HEK293 (cell line): ENCODE results near the gene DAPP1.

Source experiments
- CTCF ChIA-PET: fragments of 350-600 bp; formaldehyde crosslinking; extraction: SDS; loops from one replicate; lab custom pipeline; 2021; ENCODE audit warnings: antibody characterized with exemption; lab: Yijun Ruan, JAX
- POLR2A ChIA-PET: fragments of 300-600 bp; formaldehyde crosslinking; extraction: SDS; loops from one replicate; lab custom pipeline; 2020; ENCODE audit warnings: antibody characterized with exemption, inconsistent platforms; lab: Yijun Ruan, JAX
- H3K27ac ChIP-seq: fragments of 200-500 bp; sonication (Bioruptor generic); 2 replicates; pipeline ENCODE4 v1.5.1; 2014; ENCODE audit warnings: low read depth, low read length, control low read depth, inconsistent platforms; ENCODE audit errors: extremely low read depth
- H3K36me3 ChIP-seq, 2 experiments: fragments of 200-500 bp in 1 of 2; sonication (Bioruptor generic) in 1 of 2; 1 replicate in 1 of 2; 2 replicates in 1 of 2; pipeline ENCODE4 v1.5.1; 2014 to 2017; ENCODE audit warnings: inconsistent platforms in 2 of 2, low read length in 2 of 2; ENCODE audit not compliant: control insufficient read depth in 2 of 2, insufficient read depth in 1 of 2
- H3K4me1 ChIP-seq: fragments of 200-500 bp; sonication (Bioruptor generic); 2 replicates; pipeline ENCODE4 v1.5.1; 2014; ENCODE audit warnings: mild to moderate bottlenecking, low read length, inconsistent platforms; ENCODE audit not compliant: control insufficient read depth, insufficient read depth
- H3K4me3 ChIP-seq: 2 replicates; pipeline ENCODE4 v1.5.1; 2011; ENCODE audit warnings: low read depth, mild to moderate bottlenecking, control low read depth, low read length, moderate library complexity
- H3K9me3 ChIP-seq: fragments of 200-500 bp; sonication (Bioruptor generic); 2 replicates; pipeline ENCODE4 v1.5.1; 2014; ENCODE audit warnings: low read depth, low read length, inconsistent platforms; ENCODE audit not compliant: control insufficient read depth, insufficient read depth
- FEZF1 ChIP-seq: fragments of 450-650 bp; formaldehyde crosslinking; IDR thresholded peaks from 2 replicates; pipeline ENCODE4 v1.5.1; 2016; ENCODE audit warnings: missing biosample characterization, missing genetic modification characterization
- MYNN ChIP-seq: fragments of 450-650 bp; formaldehyde crosslinking; IDR thresholded peaks from 2 replicates; pipeline ENCODE4 v1.5.1; 2016; ENCODE audit warnings: missing biosample characterization, missing genetic modification characterization, borderline replicate concordance
- OVOL3 ChIP-seq: fragments of 450-650 bp; formaldehyde crosslinking; IDR thresholded peaks from 2 replicates; pipeline ENCODE4 v1.5.1; 2016; ENCODE audit warnings: missing biosample characterization, missing genetic modification characterization
- PRDM10 ChIP-seq: fragments of 450-650 bp; formaldehyde crosslinking; IDR thresholded peaks from 2 replicates; pipeline ENCODE4 v1.5.1; 2016; ENCODE audit warnings: missing biosample characterization, missing genetic modification characterization
- SALL2 ChIP-seq: fragments of 450-650 bp; formaldehyde crosslinking; IDR thresholded peaks from 2 replicates; pipeline ENCODE4 v1.5.0; 2017; ENCODE audit warnings: missing biosample characterization, mild to moderate bottlenecking, missing genetic modification characterization, borderline replicate concordance
- TRIM28 ChIP-seq: IDR thresholded peaks from 2 replicates; pipeline ENCODE4 v1.6.1; 2011; ENCODE audit warnings: low read length, control low read depth, borderline replicate concordance
- TSHZ1 ChIP-seq: fragments of 450-650 bp; formaldehyde crosslinking; IDR thresholded peaks from 2 replicates; pipeline ENCODE4 v1.5.1; 2016; ENCODE audit warnings: missing biosample characterization, missing genetic modification characterization, borderline replicate concordance
- ZBTB20 ChIP-seq: fragments of 450-650 bp; formaldehyde crosslinking; IDR thresholded peaks from 2 replicates; pipeline ENCODE4 v1.5.1; 2016; ENCODE audit warnings: missing biosample characterization, missing genetic modification characterization
- ZBTB44 ChIP-seq: fragments of 450-650 bp; IDR thresholded peaks from 2 replicates; pipeline ENCODE4 v1.5.1; 2018; ENCODE audit warnings: missing biosample characterization, mild to moderate bottlenecking, missing genetic modification characterization
- ZNF10 ChIP-seq: fragments of 450-650 bp; formaldehyde crosslinking; IDR thresholded peaks from 2 replicates; pipeline ENCODE4 v1.5.1; 2017; ENCODE audit warnings: missing biosample characterization, missing genetic modification characterization
- ZNF148 ChIP-seq: fragments of 450-650 bp; formaldehyde crosslinking; IDR thresholded peaks from 2 replicates; pipeline ENCODE4 v1.5.0; 2017; ENCODE audit warnings: missing biosample characterization, missing genetic modification characterization, borderline replicate concordance
- ZNF16 ChIP-seq: fragments of 450-650 bp; formaldehyde crosslinking; IDR thresholded peaks from 2 replicates; pipeline ENCODE4 v1.5.1; 2016; ENCODE audit warnings: low read depth, missing biosample characterization, missing genetic modification characterization
- ZNF398 ChIP-seq: fragments of 450-650 bp; formaldehyde crosslinking; IDR thresholded peaks from 2 replicates; pipeline ENCODE4 v1.5.1; 2017; ENCODE audit warnings: missing biosample characterization, missing genetic modification characterization
- ZNF560 ChIP-seq: fragments of 450-650 bp; formaldehyde crosslinking; IDR thresholded peaks from 2 replicates; pipeline ENCODE4 v1.5.1; 2017; ENCODE audit warnings: missing biosample characterization, missing genetic modification characterization, borderline replicate concordance
- ZXDB ChIP-seq: fragments of 450-650 bp; formaldehyde crosslinking; IDR thresholded peaks from 2 replicates; pipeline ENCODE4 v1.5.1; 2016; ENCODE audit warnings: missing biosample characterization, missing genetic modification characterization
- TF ChIP-seq, protein P1 (sequence below): fragments of 450-650 bp; formaldehyde crosslinking; IDR thresholded peaks from 2 replicates; pipeline ENCODE4 v1.5.1; 2016; ENCODE audit warnings: missing biosample characterization, missing genetic modification characterization

The DAPP1 gene

GRCh38 chr4:99801005-99801699 lies 15.5 kb upstream of the DAPP1 start:
- no peaks in the 10 kb centered on the region for H3K36me3 ChIP-seq
- H3K27ac ChIP-seq, result no peak overlapping the region
- TF ChIP-seq MYNN (no peak), ZBTB20 (tag by site-specific recombination) (no peak), ZBTB44 (tag by site-specific recombination) (no peak)
- TF ChIP-seq, protein P1, sequence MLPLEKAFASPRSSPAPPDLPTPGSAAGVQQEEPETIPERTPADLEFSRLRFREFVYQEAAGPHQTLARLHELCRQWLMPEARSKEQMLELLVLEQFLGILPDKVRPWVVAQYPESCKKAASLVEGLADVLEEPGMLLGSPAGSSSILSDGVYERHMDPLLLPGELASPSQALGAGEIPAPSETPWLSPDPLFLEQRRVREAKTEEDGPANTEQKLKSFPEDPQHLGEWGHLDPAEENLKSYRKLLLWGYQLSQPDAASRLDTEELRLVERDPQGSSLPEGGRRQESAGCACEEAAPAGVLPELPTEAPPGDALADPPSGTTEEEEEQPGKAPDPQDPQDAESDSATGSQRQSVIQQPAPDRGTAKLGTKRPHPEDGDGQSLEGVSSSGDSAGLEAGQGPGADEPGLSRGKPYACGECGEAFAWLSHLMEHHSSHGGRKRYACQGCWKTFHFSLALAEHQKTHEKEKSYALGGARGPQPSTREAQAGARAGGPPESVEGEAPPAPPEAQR (tag by site-specific recombination), result no peak
- TF ChIP-seq, all 188 proteins: peak for 0
- ChIA-PET CTCF (no interaction called here), POLR2A (no interaction called here)
- Histone ChIP-seq H3K4me3 (no peak overlapping the region), H3K4me1 (no peaks in the 10 kb centered on the region), H3K9me3 (no peaks in the 10 kb centered on the region)

GRCh38 chr4:99803566-99804101 lies 13.0 kb upstream of the DAPP1 start:
- POLR2A ChIA-PET, result no interaction called here
- TF ChIP-seq OVOL3, result no peak
- no peak for TF ChIP-seq ZXDB
- no peak for TF ChIP-seq ZNF398 (tag by site-specific recombination)
- no peak for TF ChIP-seq ZNF148 (tag by site-specific recombination)
- TF ChIP-seq PRDM10, result no peak
- TF ChIP-seq ZNF10 (tag by site-specific recombination), result no peak
- TF ChIP-seq ZNF560 (tag by site-specific recombination), result no peak
- no peak for TF ChIP-seq TSHZ1 (tag by site-specific recombination)
- TF ChIP-seq ZNF16 (tag by site-specific recombination), result no peak
- TF ChIP-seq FEZF1 (tag by site-specific recombination), result no peak
- no peak for TF ChIP-seq SALL2
- TF ChIP-seq TRIM28, result no peak

More at GRCh38 chr4:99803566-99804101, 13.0 kb upstream of the DAPP1 start:
- H3K9me3 ChIP-seq, result no peaks in the 10 kb centered on the region
- no peak overlapping the region for H3K4me3 ChIP-seq
- H3K36me3 ChIP-seq, result no peaks in the 10 kb centered on the region
- H3K4me1 ChIP-seq, result no peaks in the 10 kb centered on the region
- H3K27ac ChIP-seq, result no peak overlapping the region
- CTCF ChIA-PET, result interaction anchor here (0.6 kb wide), 1 partner anchor 38 kb away, joined by 5 read pairs; no protein-coding TSS in a partner anchor
